GM13976 (cell line): Measurements from ENCODE around the gene FAM117A.

Experiments
- DNase-seq: peaks from one replicate; pipeline ENCODE4 v3.0.0; 2012; ENCODE audit warnings: low spot score
- CTCF ChIP-seq: IDR thresholded peaks from 2 replicates; pipeline ENCODE4 v1.5.1; 2012; ENCODE audit warnings: borderline replicate concordance, mild to moderate bottlenecking; ENCODE audit not compliant: insufficient read depth; ENCODE audit errors: extremely low read depth, missing control alignments, control extremely low read depth
- in situ Hi-C: fragments of 300-500 bp; cut with MboI; formaldehyde crosslinking; loops from one replicate; pipeline ENCODE4 v1.12.0; 2022; ENCODE audit warnings: low sequenced_read_pairs, mixed read lengths, inconsistent platforms; ENCODE audit not compliant: unreplicated experiment

FAM117A gene

GRCh38 chr17:49763735-49764558 is at the start of gene FAM117A:
Gene FAM117A (minus strand): TSS chr17:49764131. CDS start chr17:49764087, 44 bp downstream.
- peak; percentile 98 for DNase-seq
- no peak for TF ChIP-seq CTCF

GRCh38 chr17:49809056-49809455 is 45.1 kb upstream of the FAM117A start:
- no peak for TF ChIP-seq CTCF
- DNase-seq: no peak
- in situ Hi-C loops: no loop called here

More at GRCh38 chr17:49763735-49764558, at the start of gene FAM117A:
- in situ Hi-C loops: no loop called here

- no peak for DNase-seq
- TF ChIP-seq CTCF: no peak
- in situ Hi-C loops: no loop called here
These were observed 34.8 kb upstream of the FAM117A start for GRCh38 chr17:49798738-49799137.

GRCh38 chr17:49798182-49798581 is 34.3 kb upstream of the FAM117A start:
- TF ChIP-seq CTCF: no peak

GRCh38 chr17:49795372-49795771 is 31.4 kb upstream of the FAM117A start:
- no peak for TF ChIP-seq CTCF
- no peak for DNase-seq
- in situ Hi-C loops: no loop called here

More at GRCh38 chr17:49798182-49798581, 34.3 kb upstream of the FAM117A start:
- in situ Hi-C loops: no loop called here
- DNase-seq: no peak

GRCh38 chr17:49793309-49793708 is 29.4 kb upstream of the FAM117A start:
- no peak for DNase-seq
- in situ Hi-C loops: no loop called here
- no peak for TF ChIP-seq CTCF
